D721Med (cell line): ENCODE results near the gene RPRD1A.

Experiments used
- DNase-seq: peaks from one replicate; pipeline ENCODE4 v3.0.0; 2011; ENCODE audit warnings: low spot score; ENCODE audit not compliant: insufficient read length
- FAIRE-seq: peaks from 2 replicates; lab custom pipeline; 2011; peaks lifted over from hg19 to GRCh38; lab: Jason Lieb, UNC
- CTCF ChIP-seq: IDR thresholded peaks from 2 replicates; pipeline ENCODE4 v1.5.1; 2012; ENCODE audit warnings: mild to moderate bottlenecking, control low read depth; ENCODE audit not compliant: insufficient read depth; ENCODE audit errors: missing control alignments

RPRD1A gene

DNA sequence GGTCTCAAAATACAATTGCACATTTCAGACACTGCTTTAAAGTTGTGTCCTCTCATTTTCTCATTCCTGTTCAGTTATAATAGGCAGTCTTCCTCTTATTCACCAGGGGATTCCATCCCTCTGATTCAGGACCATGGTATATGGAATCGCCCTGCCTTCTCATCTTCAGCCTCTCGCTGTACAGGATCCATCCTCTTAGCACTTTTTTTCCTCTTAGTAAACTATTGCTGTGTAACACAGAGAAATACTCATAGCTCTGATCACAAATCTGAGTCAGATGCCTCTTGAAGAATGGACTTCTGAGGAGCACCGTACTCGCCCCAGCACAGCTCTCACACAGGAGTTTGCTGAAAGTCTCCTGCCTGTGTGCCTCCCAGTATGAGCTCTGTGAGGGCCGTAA lies 83.5 kb downstream of the RPRD1A start:
- TF ChIP-seq CTCF, result no peak
- FAIRE-seq, result no peak

DNA sequence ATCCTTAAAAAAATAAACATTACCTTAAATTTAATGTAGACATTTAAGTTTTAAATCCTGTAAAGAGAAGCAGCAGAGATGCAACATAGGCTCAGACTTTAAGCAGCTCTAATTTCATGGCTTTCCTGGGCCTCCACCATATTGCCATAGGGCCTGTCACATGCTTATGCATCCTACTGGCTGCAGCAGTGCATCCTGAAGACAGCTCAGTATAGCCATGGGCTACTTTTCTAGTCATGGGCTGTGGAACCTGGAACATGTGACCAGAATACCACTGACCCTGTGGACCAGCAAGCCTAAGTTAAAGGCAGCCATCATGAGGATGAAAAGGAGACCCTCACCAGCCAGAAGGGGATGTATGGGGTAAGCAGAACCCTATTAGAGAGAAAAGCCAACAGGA lies 84.2 kb downstream of the RPRD1A start:
- no peak for TF ChIP-seq CTCF
- DNase-seq (no peak), FAIRE-seq (no peak)

More for the DNA sequence above, 83.5 kb downstream of the RPRD1A start:
- no peak for DNase-seq

DNA sequence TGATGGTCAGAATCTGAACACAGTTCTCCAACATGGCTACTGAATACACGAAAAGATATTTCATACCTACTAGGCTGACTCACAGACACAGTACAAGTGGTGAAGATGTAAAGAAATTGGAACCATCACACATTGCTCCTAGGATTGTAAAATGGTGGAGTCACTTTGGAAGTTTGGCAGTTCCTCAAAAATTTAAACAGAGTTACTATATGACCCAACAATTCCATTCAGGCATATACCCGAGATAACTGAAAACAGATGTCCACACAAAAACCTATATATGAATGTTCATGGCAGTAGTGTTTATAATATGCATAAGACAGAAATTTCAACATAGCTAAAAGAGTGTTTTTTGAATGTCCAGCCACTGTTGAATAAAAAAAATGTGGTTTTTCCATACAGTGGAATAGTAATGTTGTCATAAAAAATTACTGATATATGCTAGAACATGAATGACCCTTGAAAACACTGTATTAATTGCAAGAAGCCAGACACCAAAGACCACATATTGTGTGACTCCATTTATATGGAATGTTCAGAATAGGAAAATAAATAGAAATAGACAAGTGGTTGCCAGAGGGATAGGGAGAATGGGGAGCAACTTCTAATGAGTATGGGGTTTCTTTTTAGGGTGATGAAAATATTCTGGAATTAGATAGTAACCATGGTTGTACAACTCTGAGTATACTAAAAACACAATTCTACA lies 84.8 kb downstream of the RPRD1A start:
- DNase-seq, result no peak
- no peak for FAIRE-seq
- no peak for TF ChIP-seq CTCF

- FAIRE-seq (no peak), DNase-seq (no peak)
- no peak for TF ChIP-seq CTCF
Measured at GRCh38 chr18:35979112-35979511, 88.2 kb downstream of the RPRD1A start.

DNA sequence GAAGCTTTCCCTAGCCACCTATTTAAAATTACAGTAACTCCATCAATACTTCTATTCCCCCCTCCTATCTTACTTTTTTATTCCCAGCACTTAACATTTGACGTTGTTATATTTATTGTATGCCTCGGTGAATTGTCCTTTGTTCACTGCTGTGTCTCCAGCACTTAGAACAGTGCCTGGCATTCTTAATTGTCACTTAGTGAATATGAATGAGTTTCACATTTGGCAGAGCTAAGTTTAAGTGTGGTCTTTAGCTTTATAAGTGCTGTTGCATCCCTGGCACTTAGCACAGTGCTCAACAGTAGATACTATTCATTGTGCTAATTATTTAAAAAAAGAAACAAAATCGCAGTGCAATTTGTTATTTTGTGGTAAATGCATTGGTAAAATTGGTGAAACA lies 93.2 kb downstream of the RPRD1A start:
- no peak for FAIRE-seq
- DNase-seq, result no peak

GRCh38 chr18:35973650-35974049 lies 93.7 kb downstream of the RPRD1A start:
- no peak for FAIRE-seq
- TF ChIP-seq CTCF, result no peak
- DNase-seq, result no peak

More for the DNA sequence above, 93.2 kb downstream of the RPRD1A start:
- TF ChIP-seq CTCF, result no peak
